ENCODE data around the gene MPHOSPH10. TPM values are rescaled to one million over a fixed set of nuclear protein-coding genes. Genes with fewer than 3 reads are reported as not detected.
A peak's percentile ranks its signal among the peaks of the same experiment; 100 is the strongest.

MPHOSPH10 gene
- total and polyA plus RNA-seq, 2 donors (not counting 3 experiments of a cell fraction or from before 2014, with no cell fraction given) = 4.4 to 38.8 TPM

DNA sequence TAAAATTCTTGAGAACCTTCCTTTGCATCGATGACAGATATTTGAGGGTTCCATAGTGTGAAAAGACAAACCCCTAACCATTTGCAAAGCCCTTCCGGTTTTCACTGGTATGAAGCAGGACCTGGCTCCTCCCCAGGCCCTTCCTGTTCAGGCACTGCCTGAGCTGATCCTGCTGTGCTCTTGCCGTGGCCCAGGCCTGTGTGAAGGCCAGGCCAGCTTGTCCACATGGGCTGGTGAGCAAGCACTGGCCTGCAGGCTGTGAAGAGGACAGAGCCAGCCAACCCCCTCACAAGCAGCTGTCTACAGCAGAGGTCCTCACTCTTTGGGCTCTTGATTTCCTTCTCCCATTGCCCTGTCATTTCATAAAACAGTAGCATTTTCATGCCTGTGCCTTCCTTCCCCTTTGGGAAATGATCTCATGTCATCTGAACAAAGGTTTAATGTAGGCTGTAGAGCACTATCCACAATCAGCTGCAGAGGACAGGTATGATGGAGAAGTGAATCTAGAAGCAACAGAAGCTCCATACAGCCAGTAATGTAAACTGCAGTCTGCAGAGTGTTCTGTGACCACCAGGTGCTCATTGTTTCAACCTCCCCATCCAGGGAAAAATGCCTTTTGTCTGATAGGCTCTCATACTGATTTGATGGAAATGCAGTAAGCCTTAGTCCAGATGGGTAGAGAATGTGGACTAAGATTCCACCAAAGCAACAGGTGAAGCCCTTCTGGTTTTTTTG is 19.8 kb downstream of the MPHOSPH10 start:
- intact Hi-C loops (cut with micrococcal nuclease) (no loop called here), dilution Hi-C loops (cut with MboI; ENCODE audit: extremely low pct_ligation_motif_present, low sequenced_read_pairs) (no loop called here)
- Histone ChIP-seq H3K9me1 (replicated peaks; ENCODE audit: control insufficient read depth, extremely low read depth, insufficient read depth, low read length) (no peaks in the 10 kb centered on the region), H3K4me3 (replicated peaks in 1 of 3; ENCODE audit: insufficient read depth in 1 of 3, low read depth in 1 of 3, low read length in 3 of 3) (no peak overlapping the region), H3K27ac (ENCODE audit: insufficient read depth, low read depth, low read length) (no peak overlapping the region), H3K4me1 (ENCODE audit: control insufficient read depth, extremely low read depth, insufficient read depth, low read length) (no peaks in the 10 kb centered on the region), H3K27me3 (ENCODE audit: control insufficient read depth in 2 of 2, insufficient read depth in 2 of 2, low read length in 2 of 2) (no peaks in the 10 kb centered on the region), H3K79me2 (ENCODE audit: control insufficient read depth, insufficient read depth, low read length) (no peaks in the 10 kb centered on the region), H2AFZ (ENCODE audit: low read depth, low read length) (no peak overlapping the region), H3K36me3 (ENCODE audit: control insufficient read depth in 2 of 2, extremely low read depth in 1 of 2, insufficient read depth in 2 of 2, low read length in 2 of 2) (peaks cover 16 to 19% of the 10 kb centered on the region in 2 experiments), H3K4me2 (ENCODE audit: insufficient read depth, low read length) (no peak overlapping the region), H3K9ac (replicated peaks; ENCODE audit: extremely low read depth, insufficient read depth, low read length) (no peak overlapping the region), H3K9me3 (replicated peaks; ENCODE audit: control insufficient read depth, insufficient read depth, low read length) (no peaks in the 10 kb centered on the region), H4K20me1 (replicated peaks; ENCODE audit: control insufficient read depth, extremely low read depth, insufficient read depth, low read length) (no peaks in the 10 kb centered on the region)
- ChIA-PET CTCF (interaction anchor here (1.0 to 2.9 kb wide), 3 partner anchors 19 to 149 kb away, joined by 3 to 10 read pairs (median 4); no protein-coding TSS in a partner anchor), POLR2A (no interaction called here)
- peak; percentile 18 for FAIRE-seq
- DNase-seq (ENCODE audit: low read depth, low spot score) = no peak
- TF ChIP-seq FOS (IDR thresholded peaks at IDR 0.05; ENCODE audit: borderline replicate concordance, insufficient read depth, low read length) (no peak), JUN (IDR thresholded peaks at IDR 0.05; ENCODE audit: borderline replicate concordance, insufficient read depth, insufficient read length, low read depth) (no peak), POLR2A (IDR thresholded peaks at IDR 0.05; ENCODE audit: low read depth, low read length) (no peak), GATA2 (IDR thresholded peaks at IDR 0.05; ENCODE audit: insufficient read depth, insufficient read length, low read depth, low read length) (no peak)
- BruUV-seq (replicated peaks) = no TSS peak

DNA sequence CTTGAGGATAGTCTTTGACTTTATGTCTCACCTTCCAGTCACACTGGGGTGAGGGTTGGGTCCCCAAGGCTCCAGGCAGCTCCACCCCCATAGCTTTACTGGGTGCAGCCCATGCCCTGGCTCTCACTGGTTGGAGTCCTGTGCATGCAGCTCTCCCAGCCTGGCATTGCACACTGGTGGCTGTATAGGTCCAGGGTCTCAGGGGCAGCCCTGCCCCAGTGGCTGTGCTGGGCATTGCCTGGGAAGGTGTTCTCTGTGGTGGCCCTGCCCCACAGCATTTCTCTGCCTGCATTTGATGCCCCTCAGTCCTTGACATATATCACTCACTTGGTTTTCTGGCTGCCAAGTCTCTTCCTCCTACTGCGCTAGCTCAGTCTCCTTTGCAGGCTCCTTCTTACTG is 21.2 kb downstream of the MPHOSPH10 start:
- H3K27ac ChIP-seq (ENCODE audit: insufficient read depth, low read depth, low read length) = no peak overlapping the region
- no peak overlapping the region for H3K4me2 ChIP-seq (ENCODE audit: insufficient read depth, low read length)
- no peaks in the 10 kb centered on the region for H3K79me2 ChIP-seq (ENCODE audit: control insufficient read depth, insufficient read depth, low read length)
- no peaks in the 10 kb centered on the region for H3K4me1 ChIP-seq (ENCODE audit: control insufficient read depth, extremely low read depth, insufficient read depth, low read length)
- DNase-seq (ENCODE audit: low read depth, low spot score) = no peak
- H2AFZ ChIP-seq (ENCODE audit: low read depth, low read length) = no peak overlapping the region
- ChIA-PET POLR2A (interaction anchor here (0.6 kb wide), 1 partner anchor 14 kb away, joined by 10 read pairs; no protein-coding TSS in a partner anchor), CTCF (interaction anchor here (1.7 kb wide), 1 partner anchor 148 kb away, joined by 4 read pairs; no protein-coding TSS in a partner anchor)
- H3K9me1 ChIP-seq (replicated peaks; ENCODE audit: control insufficient read depth, extremely low read depth, insufficient read depth, low read length) = no peaks in the 10 kb centered on the region
- TF ChIP-seq GATA2 (IDR thresholded peaks at IDR 0.05; ENCODE audit: insufficient read depth, insufficient read length, low read depth, low read length) (no peak), JUN (IDR thresholded peaks at IDR 0.05; ENCODE audit: borderline replicate concordance, insufficient read depth, insufficient read length, low read depth) (no peak), MYC (IDR thresholded peaks at IDR 0.05; ENCODE audit: low read depth, low read length) (no peak)
- TF ChIP-seq, protein P1, sequence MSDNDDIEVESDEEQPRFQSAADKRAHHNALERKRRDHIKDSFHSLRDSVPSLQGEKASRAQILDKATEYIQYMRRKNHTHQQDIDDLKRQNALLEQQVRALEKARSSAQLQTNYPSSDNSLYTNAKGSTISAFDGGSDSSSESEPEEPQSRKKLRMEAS (IDR thresholded peaks at IDR 0.05; ENCODE audit: insufficient read depth, insufficient read length) = no peak
- peaks cover 0 to 5% of the 10 kb centered on the region in 2 experiments for H3K27me3 ChIP-seq (ENCODE audit: control insufficient read depth in 2 of 2, insufficient read depth in 2 of 2, low read length in 2 of 2)
- H3K36me3 ChIP-seq (ENCODE audit: control insufficient read depth in 2 of 2, extremely low read depth in 1 of 2, insufficient read depth in 2 of 2, low read length in 2 of 2) = peaks cover 10 to 16% of the 10 kb centered on the region in 2 experiments
- no peaks in the 10 kb centered on the region for H4K20me1 ChIP-seq (replicated peaks; ENCODE audit: control insufficient read depth, extremely low read depth, insufficient read depth, low read length)
- intact Hi-C loops (cut with micrococcal nuclease) = no loop called here
- dilution Hi-C loops (cut with MboI; ENCODE audit: extremely low pct_ligation_motif_present, low sequenced_read_pairs) = no loop called here
- BruUV-seq (replicated peaks) = no TSS peak
- no peak for FAIRE-seq
- no peaks in the 10 kb centered on the region for H3K9me3 ChIP-seq (replicated peaks; ENCODE audit: control insufficient read depth, insufficient read depth, low read length)
- no peak overlapping the region for H3K9ac ChIP-seq (replicated peaks; ENCODE audit: extremely low read depth, insufficient read depth, low read length)
- H3K4me3 ChIP-seq (replicated peaks in 1 of 3; ENCODE audit: insufficient read depth in 1 of 3, low read depth in 1 of 3, low read length in 3 of 3) = no peak overlapping the region

Data from endothelial cell of umbilical vein (primary cell).